ENCODE results near the gene ALOX15. TPM values are rescaled to one million over a fixed set of nuclear protein-coding genes. Genes with fewer than 3 reads are reported as not detected.
"Not testable (repeated sequence)": the region's sequence is repeated elsewhere in the genome, so short reads cannot be mapped to it uniquely, and the experiment has no call there.

The ALOX15 gene
- total RNA-seq, 6 experiments from 2014 or later = not detected

DNA sequence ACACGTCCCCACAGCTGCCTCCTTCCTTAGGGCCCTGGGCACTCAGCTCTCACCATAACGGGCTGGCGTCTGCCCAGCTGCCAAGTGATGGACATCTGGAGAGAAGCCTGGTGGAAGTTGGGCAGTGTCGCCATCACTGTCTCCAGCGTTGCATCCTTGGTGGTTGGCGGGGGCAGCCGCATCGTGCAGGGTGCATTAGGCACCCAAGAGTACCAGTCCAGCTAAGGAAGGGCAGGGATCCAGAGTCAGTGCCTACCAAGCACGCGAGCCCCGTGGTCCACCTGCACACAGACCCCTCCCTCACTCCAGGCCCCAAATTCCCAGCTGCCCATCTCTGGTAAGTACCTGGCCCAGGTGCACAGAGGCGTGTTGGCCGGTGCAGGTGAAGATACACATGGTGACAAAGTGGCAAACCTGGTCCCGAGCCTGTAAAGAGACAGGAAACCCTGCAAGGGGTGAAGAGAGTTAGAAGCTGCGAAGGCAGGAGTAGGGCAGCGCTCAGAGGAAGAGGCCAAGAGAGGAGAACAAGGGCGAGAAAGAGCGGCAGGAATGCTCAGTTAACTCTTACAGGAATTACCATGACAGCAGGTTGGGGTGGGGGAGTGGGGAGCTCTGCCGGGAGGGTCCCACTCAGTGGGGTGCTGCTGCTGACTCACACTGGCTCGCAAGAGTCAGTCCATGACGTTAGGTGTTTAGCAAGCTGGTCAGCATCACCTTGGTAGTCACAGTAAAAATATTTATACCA, 9.5 kb downstream of the ALOX15 start:
- H3K27me3 Mint-ChIP-seq (ENCODE audit: insufficient read depth) = peaks cover 54% of the 10 kb centered on the region
- no peaks in the 10 kb centered on the region for H3K36me3 Mint-ChIP-seq (ENCODE audit: low read depth)
- TF ChIP-seq, protein P1, sequence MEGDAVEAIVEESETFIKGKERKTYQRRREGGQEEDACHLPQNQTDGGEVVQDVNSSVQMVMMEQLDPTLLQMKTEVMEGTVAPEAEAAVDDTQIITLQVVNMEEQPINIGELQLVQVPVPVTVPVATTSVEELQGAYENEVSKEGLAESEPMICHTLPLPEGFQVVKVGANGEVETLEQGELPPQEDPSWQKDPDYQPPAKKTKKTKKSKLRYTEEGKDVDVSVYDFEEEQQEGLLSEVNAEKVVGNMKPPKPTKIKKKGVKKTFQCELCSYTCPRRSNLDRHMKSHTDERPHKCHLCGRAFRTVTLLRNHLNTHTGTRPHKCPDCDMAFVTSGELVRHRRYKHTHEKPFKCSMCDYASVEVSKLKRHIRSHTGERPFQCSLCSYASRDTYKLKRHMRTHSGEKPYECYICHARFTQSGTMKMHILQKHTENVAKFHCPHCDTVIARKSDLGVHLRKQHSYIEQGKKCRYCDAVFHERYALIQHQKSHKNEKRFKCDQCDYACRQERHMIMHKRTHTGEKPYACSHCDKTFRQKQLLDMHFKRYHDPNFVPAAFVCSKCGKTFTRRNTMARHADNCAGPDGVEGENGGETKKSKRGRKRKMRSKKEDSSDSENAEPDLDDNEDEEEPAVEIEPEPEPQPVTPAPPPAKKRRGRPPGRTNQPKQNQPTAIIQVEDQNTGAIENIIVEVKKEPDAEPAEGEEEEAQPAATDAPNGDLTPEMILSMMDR (IDR thresholded peaks at IDR 0.05) = no peak
- H3K9me3 Mint-ChIP-seq = no peaks in the 10 kb centered on the region
- H3K4me3 Mint-ChIP-seq = no peak overlapping the region
- no peak overlapping the region for H3K27ac Mint-ChIP-seq
- no peaks in the 10 kb centered on the region for H3K4me1 Mint-ChIP-seq (ENCODE audit: low read depth)
- DNase-seq = peak; percentile 42

DNA sequence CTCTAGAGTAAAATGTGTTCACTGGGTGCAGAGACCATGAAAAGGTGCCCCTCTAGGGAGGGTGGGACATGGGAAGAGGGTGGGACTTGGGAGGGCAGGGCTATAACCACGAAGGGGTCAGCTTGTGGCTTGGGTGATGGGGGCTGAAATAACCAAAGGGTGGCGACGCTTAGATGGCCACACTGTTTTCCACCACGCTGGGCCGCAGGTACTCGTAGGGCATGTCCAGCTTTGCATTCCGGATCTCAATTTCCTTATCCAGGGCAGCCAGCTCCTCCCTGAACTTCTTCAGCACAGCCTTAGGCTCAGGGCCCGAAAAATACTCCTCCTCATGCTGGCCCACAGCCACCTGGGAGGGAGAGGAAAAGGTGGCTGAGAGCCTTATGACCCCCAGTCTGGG, 10.0 kb downstream of the ALOX15 start:
- Mint-ChIP-seq H3K4me3 (no peak overlapping the region), H3K36me3 (ENCODE audit: low read depth) (no peaks in the 10 kb centered on the region), H3K4me1 (ENCODE audit: low read depth) (no peaks in the 10 kb centered on the region), H3K9me3 (no peaks in the 10 kb centered on the region), H3K27me3 (ENCODE audit: insufficient read depth) (peaks cover 53% of the 10 kb centered on the region), H3K27ac (no peak overlapping the region)
- no peak for DNase-seq
- TF ChIP-seq, protein P1 (IDR thresholded peaks at IDR 0.05) = no peak

DNA sequence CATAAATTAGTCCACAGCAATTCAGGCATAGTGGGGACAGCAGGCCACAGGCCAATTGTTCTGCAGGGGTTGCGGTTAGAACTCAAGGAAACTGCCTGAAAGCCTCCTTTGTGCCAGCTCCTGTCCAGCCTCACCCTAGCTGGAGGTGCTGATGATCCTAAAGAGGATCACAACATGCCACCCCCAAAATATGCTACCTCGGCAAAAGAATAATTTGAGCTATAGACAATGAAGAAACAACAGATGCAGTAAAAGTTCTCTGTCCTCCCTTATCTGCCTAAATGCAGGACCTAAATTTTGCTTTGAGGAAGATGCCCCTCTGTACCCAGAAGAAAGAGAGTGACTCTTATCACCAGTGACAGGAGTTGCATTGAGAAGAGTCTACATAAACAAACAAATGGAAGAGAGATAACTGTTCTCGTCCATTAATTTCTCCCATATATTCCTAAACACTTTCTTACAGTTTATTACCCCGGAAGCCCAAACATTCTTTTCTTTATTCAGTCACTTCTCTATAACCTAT, 14.7 kb downstream of the ALOX15 start:
- TF ChIP-seq, protein P1 (IDR thresholded peaks at IDR 0.05) = no peak
- Mint-ChIP-seq H3K36me3 (ENCODE audit: low read depth) (no peaks in the 10 kb centered on the region), H3K9me3 (no peaks in the 10 kb centered on the region), H3K27ac (no peak overlapping the region), H3K4me1 (ENCODE audit: low read depth) (no peaks in the 10 kb centered on the region), H3K4me3 (no peak overlapping the region), H3K27me3 (ENCODE audit: insufficient read depth) (peaks cover 43% of the 10 kb centered on the region)
- no peak for DNase-seq

DNA sequence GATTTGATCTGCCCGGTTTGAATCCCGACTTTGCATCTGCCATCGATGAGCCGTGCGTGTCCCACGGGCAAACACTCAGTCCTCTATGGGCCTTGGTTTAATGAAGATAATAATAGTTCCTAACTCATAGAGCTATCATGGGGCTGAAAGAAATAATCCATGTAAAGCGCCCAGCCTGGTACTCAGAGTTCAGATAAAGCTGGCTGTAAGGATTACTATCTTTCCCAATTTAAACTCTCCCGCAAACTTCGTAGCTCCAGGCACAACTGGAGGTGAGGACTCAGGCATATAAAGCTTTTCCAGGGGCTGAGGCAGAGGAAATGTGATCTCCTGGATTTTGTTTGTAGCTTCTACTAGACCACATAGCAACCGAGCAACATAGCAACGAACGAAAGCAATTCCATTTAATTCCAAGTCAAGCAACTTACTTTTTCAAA, 16.3 kb downstream of the ALOX15 start:
- no peak overlapping the region for H3K4me3 Mint-ChIP-seq
- H3K27me3 Mint-ChIP-seq (ENCODE audit: insufficient read depth) = peaks cover 44% of the 10 kb centered on the region
- H3K4me1 Mint-ChIP-seq (ENCODE audit: low read depth) = no peaks in the 10 kb centered on the region
- H3K27ac Mint-ChIP-seq = no peak overlapping the region
- TF ChIP-seq, protein P1 (IDR thresholded peaks at IDR 0.05) = no peak
- no peaks in the 10 kb centered on the region for H3K9me3 Mint-ChIP-seq
- H3K36me3 Mint-ChIP-seq (ENCODE audit: low read depth) = no peaks in the 10 kb centered on the region
- no peak for DNase-seq

- not testable (repeated sequence) for H3K27ac Mint-ChIP-seq; H3K4me3 Mint-ChIP-seq; H3K4me1 Mint-ChIP-seq (ENCODE audit: low read depth); DNase-seq; H3K9me3 Mint-ChIP-seq; H3K36me3 Mint-ChIP-seq (ENCODE audit: low read depth)
- peaks cover 41% of the 10 kb centered on the region for H3K27me3 Mint-ChIP-seq (ENCODE audit: insufficient read depth)
Measured at GRCh38 chr17:4624451-4624911, 17.0 kb downstream of the ALOX15 start.

DNA sequence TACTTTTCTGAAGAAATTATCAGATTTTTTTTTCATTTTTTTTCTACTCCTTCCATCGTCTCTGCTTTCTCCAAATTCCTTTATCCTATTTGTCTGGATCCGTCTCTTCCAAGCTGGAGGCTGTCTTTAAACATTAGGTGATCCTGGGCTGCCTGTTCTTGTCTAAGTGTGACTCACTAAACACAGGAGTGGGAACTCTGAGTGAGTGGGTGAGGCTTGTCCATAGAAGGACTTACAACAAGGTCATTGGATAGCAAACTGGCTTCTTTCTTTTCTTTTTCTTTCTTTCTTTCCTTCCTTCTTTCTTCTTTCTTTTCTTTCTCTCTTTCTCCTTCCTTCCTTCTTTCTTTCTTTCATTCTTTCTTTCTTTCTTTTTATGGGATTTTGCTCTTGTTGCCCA, 18.2 kb downstream of the ALOX15 start:
- no peak overlapping the region for H3K27ac Mint-ChIP-seq
- peaks cover 34% of the 10 kb centered on the region for H3K27me3 Mint-ChIP-seq (ENCODE audit: insufficient read depth)
- H3K36me3 Mint-ChIP-seq (ENCODE audit: low read depth) = no peaks in the 10 kb centered on the region
- DNase-seq = no peak
- no peaks in the 10 kb centered on the region for H3K4me1 Mint-ChIP-seq (ENCODE audit: low read depth)
- no peaks in the 10 kb centered on the region for H3K9me3 Mint-ChIP-seq
- TF ChIP-seq, protein P1 (IDR thresholded peaks at IDR 0.05) = no peak
- no peak overlapping the region for H3K4me3 Mint-ChIP-seq
